Measurements from ENCODE around the gene TBC1D5.
"Not testable (repeated sequence)": the region's sequence is repeated elsewhere in the genome, so short reads cannot be mapped to it uniquely, and the experiment has no call there.

TBC1D5 gene

GRCh38 chr3:17656264-17656663 lies 86.2 kb downstream of the TBC1D5 start:
- Histone ChIP-seq H3K79me2 (ENCODE audit: control insufficient read depth, low read length) (peaks cover 26% of the 10 kb centered on the region), H3K9me2 (replicated peaks; ENCODE audit: control insufficient read depth, low read length) (no peaks in the 10 kb centered on the region), H3K27me3 (ENCODE audit: control insufficient read depth, low read length) (no peaks in the 10 kb centered on the region), H4K20me1 (ENCODE audit: control insufficient read depth, insufficient read depth, low read depth, low read length) (no peaks in the 10 kb centered on the region), H3F3A (ENCODE audit: control insufficient read depth, insufficient read depth) (peaks cover 3% of the 10 kb centered on the region; the same call in 1 of the 2 replicates), H3K4me1 (ENCODE audit: control insufficient read depth, low read length) (no peaks in the 10 kb centered on the region), H3K36me3 (ENCODE audit: control insufficient read depth, low read length) (no peaks in the 10 kb centered on the region), H3K4me3 (ENCODE audit: low read length) (no peak overlapping the region), H3K4me2 (ENCODE audit: low read length) (no peak overlapping the region), H3K9me3 (ENCODE audit: control insufficient read depth, insufficient read depth, low read length) (no peaks in the 10 kb centered on the region), H3K27ac (ENCODE audit: low read depth, low read length) (no peak overlapping the region)
- TF ChIP-seq CTCF (IDR thresholded peaks at IDR 0.05; ENCODE audit: low read depth, low read length, poor library complexity, severe bottlenecking), result no peak
- TF ChIP-seq EZH2phosphoT487 (IDR thresholded peaks at IDR 0.05; ENCODE audit: borderline replicate concordance, low read length), result no peak

GRCh38 chr3:17655743-17656142 lies 86.7 kb downstream of the TBC1D5 start:
- Histone ChIP-seq H3K27ac (ENCODE audit: low read depth, low read length) (no peak overlapping the region), H3K27me3 (ENCODE audit: control insufficient read depth, low read length) (no peaks in the 10 kb centered on the region), H3K9me2 (replicated peaks; ENCODE audit: control insufficient read depth, low read length) (no peaks in the 10 kb centered on the region), H3K79me2 (ENCODE audit: control insufficient read depth, low read length) (peaks cover 26% of the 10 kb centered on the region), H3K4me2 (ENCODE audit: low read length) (no peak overlapping the region), H3K36me3 (ENCODE audit: control insufficient read depth, low read length) (no peaks in the 10 kb centered on the region), H3K4me1 (ENCODE audit: control insufficient read depth, low read length) (no peaks in the 10 kb centered on the region), H3K4me3 (ENCODE audit: low read length) (no peak overlapping the region), H3F3A (ENCODE audit: control insufficient read depth, insufficient read depth) (peaks cover 3% of the 10 kb centered on the region; the same call in 1 of the 2 replicates), H3K9me3 (ENCODE audit: control insufficient read depth, insufficient read depth, low read length) (no peaks in the 10 kb centered on the region), H4K20me1 (ENCODE audit: control insufficient read depth, insufficient read depth, low read depth, low read length) (no peaks in the 10 kb centered on the region)
- no peak for TF ChIP-seq CTCF (IDR thresholded peaks at IDR 0.05; ENCODE audit: low read depth, low read length, poor library complexity, severe bottlenecking)

- not testable (repeated sequence) for H3K9me2 ChIP-seq (replicated peaks; ENCODE audit: control insufficient read depth, low read length); H4K20me1 ChIP-seq (ENCODE audit: control insufficient read depth, insufficient read depth, low read depth, low read length); H3K27me3 ChIP-seq (ENCODE audit: control insufficient read depth, low read length); H3K27ac ChIP-seq (ENCODE audit: low read depth, low read length); H3F3A ChIP-seq (ENCODE audit: control insufficient read depth, insufficient read depth); H3K4me1 ChIP-seq (ENCODE audit: control insufficient read depth, low read length); H3K4me3 ChIP-seq (ENCODE audit: low read length); H3K9me3 ChIP-seq (ENCODE audit: control insufficient read depth, insufficient read depth, low read length); H3K36me3 ChIP-seq (ENCODE audit: control insufficient read depth, low read length); H3K4me2 ChIP-seq (ENCODE audit: low read length)
- H3K79me2 ChIP-seq (ENCODE audit: control insufficient read depth, low read length), result peaks cover 48% of the 10 kb centered on the region
Measured at GRCh38 chr3:17649748-17650147, 92.7 kb downstream of the TBC1D5 start.

- not testable (repeated sequence) for H3K9me3 ChIP-seq (ENCODE audit: control insufficient read depth, insufficient read depth, low read length); H3K36me3 ChIP-seq (ENCODE audit: control insufficient read depth, low read length); H3K4me2 ChIP-seq (ENCODE audit: low read length); H3K9me2 ChIP-seq (replicated peaks; ENCODE audit: control insufficient read depth, low read length); H3K27me3 ChIP-seq (ENCODE audit: control insufficient read depth, low read length); H3K4me1 ChIP-seq (ENCODE audit: control insufficient read depth, low read length); H3K27ac ChIP-seq (ENCODE audit: low read depth, low read length); H3F3A ChIP-seq (ENCODE audit: control insufficient read depth, insufficient read depth); H4K20me1 ChIP-seq (ENCODE audit: control insufficient read depth, insufficient read depth, low read depth, low read length); H3K4me3 ChIP-seq (ENCODE audit: low read length)
- H3K79me2 ChIP-seq (ENCODE audit: control insufficient read depth, low read length), result peaks cover 56% of the 10 kb centered on the region
Measured at GRCh38 chr3:17648630-17649355, 93.6 kb downstream of the TBC1D5 start.
